HG02610 (cell line): ENCODE measurements around the gene R3HDML.

ENCODE experiments used
- ATAC-seq: cut with Tn5 transposase; IDR thresholded peaks from one replicate; pipeline ENCODE4 v1.9.1; 2021; ENCODE audit warnings: mild to moderate bottlenecking, moderate library complexity; ENCODE audit not compliant: unreplicated experiment

R3HDML gene

DNA sequence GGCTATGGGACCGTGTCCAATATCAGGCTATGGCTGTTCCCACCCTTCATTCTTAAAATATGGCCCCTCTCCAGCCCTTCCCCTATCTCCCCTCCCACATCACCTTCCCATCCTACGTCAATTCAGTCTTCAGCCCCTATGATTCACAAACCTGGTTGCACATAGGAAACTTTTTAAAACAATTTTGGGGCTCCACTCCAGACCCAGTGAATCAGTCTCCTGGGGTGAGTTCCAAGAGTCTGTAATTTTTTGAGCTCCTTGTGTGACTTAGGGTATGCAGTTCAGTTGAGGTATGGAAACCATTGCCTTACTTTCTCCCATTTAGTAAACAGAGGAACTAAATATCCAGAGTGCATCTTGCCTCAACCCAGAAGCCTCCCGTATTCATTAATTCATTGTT is 24.2 kb downstream of the R3HDML start:
- no peak for ATAC-seq

DNA sequence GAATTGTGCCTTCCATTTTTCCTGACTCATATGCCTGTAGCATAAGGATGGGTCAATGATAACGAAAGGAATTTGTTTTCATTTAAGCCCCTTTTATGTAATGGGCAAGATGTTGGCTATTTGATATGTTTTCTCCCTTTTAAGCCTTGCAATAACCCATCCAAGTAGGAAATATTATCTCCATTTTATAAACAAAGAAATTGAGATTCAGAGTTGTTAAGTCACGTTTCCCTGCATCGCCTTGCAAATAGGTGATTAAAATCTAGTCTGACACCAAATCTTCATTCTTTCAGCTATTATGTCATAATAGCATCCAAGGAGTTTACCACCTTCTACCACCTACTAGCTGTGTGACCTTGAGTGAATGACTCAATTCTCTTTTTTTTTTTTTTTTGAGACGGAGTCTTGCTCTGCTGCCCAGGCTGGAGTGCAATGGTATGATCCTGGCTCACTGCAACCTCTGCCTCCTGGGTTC is 25.7 kb downstream of the R3HDML start:
- no peak for ATAC-seq

DNA sequence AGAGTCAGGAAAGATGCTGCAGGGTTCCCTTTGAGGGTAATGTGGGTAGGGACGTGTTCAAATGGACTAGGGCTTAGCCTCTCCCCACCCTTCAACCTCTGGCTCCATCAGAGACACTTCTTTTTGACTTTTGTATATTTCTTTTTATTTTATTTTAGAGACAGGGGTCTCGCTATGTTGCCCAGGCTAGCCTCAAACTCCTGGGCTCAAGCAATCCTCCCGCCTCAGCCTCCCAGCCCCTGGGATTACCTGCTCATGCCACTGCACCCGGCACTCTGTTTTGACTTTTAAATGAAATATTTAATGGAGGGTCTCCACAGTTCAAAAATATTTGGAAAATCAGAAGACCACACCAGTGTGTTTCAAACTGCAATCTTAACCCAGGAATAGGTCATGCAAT is 27.2 kb downstream of the R3HDML start:
- ATAC-seq = no peak

DNA sequence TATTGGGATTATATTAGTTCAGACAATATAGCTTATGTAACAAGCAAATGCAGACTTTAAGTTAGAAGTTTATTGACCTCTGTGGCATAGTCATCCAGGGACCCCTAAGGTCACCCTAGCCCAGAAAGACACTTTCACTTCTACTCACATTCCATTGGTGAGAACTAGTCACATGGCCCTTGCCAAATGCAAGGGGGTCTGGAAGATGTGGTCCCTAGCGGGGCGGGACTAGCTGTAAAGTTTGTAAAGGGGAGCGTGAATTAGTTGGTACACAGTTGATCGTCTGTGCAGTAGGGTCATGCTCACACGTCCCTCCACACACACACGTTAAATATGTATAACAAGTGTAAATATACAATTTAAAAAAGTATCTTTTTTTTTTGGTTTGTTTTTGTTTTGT is 27.9 kb downstream of the R3HDML start:
- no peak for ATAC-seq

DNA sequence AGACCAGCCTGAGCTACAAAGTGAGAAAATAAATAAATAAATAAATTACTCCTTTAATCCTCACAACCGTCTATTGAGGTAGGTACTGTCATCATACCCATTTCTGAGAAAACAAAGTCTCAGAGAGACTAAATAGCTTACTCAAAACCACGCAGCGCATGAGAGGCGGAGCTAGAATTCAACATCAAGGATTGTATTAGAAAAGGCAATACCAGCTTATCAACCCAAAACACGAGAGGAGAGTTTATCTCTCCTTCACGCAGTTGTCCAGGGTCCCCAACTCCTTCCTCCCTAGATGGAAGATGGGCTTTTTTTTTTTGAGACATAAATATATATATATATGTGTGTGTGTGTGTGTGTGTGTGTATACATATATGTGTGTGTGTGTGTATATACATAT is 30.9 kb downstream of the R3HDML start:
- ATAC-seq = no peak

DNA sequence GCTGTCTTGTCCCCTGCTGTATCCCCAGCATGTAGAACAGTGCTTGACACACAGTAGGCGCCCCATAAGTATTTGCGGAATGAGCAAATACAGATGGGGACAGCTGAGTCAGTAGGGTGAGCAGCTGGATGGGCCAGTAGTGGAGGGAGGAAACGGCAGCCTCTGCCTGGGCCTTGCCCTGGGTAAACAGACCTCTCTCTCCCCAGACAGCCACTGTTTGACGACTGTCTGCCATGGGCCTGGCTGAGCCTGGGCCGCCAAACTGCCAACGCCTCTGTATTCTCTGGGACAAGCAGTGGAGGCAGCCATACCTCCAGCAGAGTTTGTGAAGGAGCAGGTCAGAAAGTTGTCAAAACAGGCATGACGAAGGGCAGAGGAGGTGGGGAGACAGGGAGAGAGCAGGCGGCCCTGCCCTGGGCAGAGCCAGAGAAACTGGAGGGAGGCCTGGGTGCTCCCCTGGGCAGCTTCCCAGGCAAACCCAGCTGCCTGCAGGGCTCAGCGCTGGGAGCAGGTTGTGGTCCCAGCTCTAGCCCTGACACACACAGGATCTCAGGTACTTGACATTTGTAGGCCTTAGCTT is 33.9 kb downstream of the R3HDML start:
- no peak for ATAC-seq

DNA sequence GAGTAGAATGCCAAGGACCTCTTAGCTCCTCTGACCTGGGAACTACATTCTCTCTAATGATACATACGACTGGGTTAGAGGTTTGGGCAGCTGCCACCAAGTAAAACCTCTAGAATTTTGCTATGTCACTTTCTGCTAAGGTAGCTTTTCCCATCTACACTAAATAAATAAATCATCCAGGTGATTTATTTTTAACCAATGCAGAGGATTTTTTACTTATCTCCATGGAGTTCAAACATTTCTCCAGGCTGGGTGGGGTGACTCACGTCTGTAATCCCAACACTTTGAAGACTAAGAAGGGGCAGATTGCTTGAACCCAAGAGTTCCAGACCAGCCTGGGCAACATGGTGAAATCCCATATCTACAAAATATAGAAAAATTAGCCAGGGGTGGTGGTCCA is 45.8 kb downstream of the R3HDML start:
- no peak for ATAC-seq

DNA sequence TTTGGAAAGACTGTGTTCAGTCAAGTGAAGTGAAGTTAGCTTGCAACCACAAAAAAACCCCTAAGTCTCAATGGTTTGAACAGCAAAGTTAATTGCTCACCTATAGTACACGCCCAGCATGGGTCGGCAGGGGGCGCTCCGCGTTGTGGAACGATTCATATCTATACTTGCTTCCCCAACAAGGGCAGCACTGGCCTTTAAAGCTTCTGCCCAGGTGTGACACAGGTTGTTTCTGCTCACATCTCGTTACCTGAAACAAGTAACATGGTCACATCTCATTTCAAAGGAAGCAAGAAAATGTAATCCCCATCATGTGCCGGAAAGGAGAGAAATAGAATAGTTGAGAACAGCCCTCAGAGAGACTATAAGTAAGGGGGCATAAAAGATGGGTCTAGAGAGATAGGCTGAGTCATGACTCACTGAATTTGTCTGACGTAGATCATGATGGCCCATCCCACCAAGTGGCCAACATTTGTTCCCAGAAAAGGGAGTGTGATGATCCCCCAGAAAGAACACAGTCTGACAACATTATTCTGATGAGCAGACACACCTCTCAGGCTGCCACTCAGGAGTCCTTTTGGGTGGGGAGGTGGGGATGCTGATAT is 47.7 kb downstream of the R3HDML start:
- ATAC-seq = no peak

DNA sequence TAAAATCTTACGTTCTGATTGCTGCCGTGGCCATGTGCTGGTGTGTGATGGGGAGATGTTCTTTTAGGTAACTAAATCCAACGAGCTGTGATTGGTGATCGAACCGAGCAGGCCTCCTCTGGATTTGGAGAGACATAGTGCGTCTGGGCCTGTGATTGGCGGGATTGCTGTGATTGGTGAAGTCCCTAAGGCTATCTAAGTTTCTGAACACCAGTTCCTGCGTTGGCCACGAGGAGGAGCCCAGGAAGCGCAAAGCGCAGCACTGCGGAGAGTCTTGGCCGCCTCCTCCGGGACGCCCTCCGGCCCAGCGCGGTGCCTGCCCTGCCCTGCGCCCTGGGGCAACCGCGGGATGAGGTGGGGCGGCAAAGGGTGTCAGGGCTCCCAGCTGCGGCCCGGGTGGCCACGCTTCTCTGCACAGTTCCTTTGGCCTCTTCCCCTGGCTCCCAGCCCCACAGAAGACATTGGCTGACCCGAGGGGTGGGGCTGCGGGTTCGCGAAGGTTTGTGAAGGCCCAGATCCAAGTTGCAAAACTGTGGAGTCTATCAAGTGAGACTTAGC is 51.7 kb downstream of the R3HDML start:
- ATAC-seq = no peak

DNA sequence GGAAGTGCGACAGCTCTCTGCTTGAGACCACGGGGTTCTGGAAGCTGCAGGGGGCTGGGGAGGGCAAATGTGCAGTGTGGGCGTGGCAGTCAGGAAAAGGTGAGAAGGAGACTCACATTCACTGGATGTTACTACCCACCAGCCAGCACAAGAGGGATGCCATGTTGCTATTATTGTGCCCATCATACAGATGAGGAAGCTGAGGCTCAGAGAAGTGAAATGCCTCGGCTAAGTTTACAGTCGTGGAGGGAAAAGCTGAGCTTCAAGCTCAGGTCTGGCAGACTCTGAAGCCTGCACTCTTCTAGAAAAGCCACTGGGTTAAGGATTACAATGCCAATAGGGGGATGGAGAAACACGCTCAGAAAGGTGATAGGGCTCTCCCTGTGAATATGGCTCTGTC is 53.0 kb downstream of the R3HDML start:
- ATAC-seq = no peak

DNA sequence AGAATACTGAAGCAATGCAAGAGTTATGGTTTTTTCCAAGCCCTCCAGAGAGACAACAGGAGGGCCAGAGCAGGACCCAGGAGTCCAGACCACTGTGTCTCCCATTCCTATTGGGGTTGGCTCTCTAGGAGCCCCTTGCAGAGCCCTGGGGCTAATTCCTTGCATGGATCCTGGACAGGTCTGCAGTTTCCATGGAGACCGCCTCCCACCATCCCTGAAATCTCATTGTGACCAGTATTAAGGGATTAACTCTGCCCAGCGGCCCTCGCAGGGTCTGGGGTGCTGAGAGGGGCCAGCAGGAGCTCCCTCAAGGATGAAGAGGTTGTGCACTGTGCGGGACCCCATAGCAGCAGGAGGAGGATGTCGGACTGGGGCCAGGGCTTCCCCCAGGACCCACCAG is 53.4 kb downstream of the R3HDML start:
- ATAC-seq = no peak

DNA sequence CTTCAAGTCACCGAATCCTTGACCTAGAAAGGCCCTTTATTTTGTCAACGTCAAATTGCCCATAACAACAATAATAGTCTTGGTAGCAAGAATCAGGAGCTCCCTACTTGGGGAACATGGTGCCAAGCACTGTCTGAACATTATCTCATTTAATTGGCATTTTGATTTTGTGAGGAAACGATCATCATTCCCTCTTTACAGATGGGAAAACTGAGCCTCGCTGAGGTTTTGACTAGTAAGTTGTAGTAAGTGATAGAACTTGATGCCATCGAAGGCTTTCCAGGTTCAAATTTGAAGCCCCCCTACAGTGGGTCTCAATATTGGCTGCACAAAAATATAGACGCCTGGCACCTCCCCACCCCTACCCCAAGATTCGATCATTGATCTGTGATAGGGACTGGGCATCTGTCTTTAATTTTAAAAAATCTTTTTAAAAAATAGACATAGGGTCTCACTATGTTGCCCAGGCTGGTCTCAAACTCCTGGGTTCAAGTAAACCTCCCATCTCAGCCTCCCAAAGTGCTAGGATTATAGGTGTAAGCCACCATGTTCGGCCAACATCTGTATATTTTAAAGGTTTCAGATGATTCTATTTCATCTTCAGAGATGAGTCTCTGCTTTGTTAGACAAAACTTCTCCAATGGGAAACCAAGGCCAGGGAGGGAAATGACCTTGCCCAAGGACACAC is 55.4 kb downstream of the R3HDML start:
- ATAC-seq = no peak

DNA sequence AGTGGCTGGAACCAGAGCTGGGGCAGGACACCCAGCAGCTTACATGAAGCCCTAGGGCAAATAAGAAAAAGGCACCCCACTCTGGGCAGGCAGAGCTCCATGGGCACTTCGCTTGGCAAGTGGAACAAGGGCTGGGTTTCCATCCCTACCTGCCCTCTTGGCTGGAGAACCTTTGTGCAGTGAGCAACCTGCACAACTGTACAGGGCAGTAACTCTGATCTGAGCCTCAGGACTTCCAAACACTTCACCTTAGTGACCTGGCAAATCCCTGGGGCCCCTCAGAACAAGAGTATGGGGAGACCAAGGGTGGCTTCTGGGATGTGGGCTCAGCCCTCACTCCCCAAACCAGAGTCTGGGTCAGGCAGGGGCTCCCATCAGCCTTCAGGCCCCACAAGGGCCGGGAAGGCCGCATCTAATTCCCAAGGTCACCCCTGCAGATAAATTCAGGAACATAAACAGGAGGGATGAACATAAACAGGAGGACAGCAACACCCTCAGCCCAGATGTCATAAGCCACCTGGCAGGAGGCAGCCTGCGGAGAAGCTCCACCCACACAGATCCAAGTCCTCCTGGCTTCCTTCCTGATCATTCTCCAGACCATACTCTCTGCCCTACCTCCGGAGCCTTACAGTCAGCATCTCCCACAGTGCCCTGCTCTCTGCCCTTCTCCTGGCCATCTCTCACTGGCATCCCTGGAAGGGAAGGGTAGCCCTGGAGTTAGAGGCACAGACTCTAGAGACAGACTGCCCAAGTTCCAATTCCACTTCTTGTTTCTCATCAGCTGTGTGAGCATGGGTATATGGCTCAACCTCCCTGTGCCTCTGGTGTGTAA is 56.1 kb downstream of the R3HDML start:
- no peak for ATAC-seq

DNA sequence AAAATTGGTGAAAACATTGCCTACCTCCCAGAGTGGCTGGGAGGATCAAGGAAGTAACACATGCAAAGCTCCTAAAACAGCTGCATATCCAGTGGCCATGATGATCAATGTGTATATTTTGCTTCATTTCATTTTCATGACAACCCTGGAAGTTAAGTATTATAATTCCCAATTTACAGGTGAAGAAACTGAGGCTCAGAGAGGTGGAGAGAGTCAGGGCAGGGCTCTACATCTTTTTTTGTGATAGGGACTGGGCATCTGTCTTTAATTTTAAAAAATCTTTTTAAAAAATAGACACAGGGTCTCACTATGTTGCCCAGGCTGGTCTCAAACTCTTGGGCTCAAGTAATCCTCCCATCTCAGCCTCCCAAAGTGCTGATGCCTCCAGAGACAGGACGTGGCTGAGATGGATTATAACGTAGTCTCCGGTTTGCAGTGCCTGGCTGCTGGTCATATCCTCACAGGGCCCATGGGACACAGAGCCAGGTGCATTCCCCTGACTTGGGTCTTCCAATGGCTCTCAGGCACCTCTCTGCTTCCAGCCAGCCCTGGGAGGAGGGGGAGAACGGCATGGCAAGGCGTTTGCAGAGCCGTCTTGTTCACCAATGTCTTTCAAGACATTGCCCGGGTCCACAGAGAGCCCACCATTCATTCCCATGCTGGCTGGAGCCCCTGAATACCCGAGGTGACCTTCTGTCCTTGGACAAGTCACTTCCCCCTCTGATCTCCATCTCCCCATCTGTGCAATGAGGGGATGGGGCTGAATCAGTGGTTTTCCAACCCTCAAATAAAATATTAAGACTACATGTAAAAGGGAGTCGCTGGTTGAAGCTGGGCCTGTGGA is 57.0 kb downstream of the R3HDML start:
- no peak for ATAC-seq

DNA sequence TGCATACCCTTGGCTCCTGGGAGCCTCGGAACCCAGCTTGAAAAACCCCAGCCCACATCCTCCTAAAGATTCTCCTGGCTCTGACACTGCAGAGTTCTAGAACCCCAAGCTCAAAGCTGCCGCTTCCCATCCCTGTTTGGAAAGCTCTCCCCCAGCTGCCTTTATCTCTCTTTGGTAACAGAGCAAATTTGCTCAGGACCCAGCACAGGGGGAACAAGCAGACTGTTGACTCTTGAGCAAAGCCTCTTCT is 57.5 kb downstream of the R3HDML start:
- ATAC-seq = no peak

DNA sequence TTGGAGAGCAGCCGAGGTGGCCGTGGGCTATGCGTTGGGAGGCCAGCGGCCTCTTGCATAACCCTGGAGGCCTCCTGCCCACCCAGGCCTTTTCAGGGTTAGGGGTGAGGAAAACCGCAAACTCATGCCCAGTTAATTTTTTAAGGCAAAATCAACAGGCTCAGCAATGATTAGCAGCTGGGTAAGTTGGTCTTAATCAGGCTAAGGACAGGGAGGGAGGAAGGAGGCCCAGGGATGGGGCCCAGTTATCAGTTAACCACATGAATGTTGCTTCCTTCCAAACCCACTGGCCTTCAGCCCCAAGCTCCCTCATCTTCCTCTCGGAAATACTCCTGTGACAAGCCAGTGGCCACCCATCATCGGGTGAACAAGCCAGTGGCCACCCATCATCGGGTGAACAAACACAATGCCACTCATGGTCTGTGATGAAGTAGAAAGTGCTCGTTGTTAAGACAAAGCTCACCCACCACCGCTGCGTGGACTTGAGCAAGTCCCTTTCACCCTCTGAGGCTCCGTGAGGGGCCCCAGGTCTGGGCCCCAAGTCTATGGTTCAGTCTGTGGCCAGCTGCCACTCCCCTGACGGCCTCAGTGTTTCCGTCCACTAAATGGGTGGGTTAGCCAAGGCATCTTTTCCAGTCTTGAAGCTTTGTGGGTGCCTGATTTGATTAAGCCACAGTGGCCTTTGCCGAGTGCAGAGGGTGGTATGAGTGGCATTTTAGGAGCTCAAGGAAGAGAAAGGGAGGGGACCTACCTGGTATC is 58.0 kb downstream of the R3HDML start:
- ATAC-seq = no peak

DNA sequence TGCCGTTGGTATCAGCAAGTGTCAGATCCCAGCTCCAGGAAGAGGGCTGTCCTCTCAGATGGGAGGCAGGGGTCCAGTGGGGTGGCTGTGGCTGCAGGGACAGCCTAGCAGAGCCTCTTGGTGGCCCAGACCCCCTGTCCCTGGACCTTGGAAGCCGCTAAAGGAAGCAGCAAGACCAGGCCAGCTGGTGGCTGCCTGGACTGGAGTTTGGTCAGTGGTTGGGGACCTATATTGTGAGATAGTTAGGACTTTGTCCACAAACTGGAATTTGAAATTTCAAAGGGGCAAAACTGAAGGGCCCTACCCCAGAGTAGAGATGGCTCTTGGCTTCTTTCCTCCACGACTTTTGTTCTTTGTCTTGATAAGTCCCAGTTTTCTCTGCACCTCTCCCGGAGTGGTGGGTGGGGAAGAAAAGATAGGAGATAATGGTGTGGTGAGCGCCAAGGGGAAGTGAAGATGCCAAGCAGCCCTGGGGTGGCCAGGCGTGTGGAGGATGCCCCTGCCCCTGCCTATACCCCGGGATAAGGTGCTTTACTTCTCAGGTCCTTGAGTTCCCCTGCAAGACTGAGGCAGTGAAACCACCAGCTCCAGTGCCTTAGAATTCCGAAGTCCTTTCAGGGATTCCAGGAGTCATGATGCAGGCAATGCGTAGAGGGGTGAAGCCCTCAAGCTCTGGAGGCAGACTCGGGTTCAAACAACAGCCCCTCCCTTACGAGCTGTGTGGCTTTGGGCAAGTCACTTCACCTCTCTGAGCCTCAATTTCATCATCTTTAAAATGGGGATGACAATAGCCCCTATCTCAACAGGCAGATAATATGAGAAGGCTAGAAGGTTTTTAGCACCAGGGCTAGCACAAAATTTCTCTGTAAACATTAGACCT is 58.9 kb downstream of the R3HDML start:
- ATAC-seq = no peak

DNA sequence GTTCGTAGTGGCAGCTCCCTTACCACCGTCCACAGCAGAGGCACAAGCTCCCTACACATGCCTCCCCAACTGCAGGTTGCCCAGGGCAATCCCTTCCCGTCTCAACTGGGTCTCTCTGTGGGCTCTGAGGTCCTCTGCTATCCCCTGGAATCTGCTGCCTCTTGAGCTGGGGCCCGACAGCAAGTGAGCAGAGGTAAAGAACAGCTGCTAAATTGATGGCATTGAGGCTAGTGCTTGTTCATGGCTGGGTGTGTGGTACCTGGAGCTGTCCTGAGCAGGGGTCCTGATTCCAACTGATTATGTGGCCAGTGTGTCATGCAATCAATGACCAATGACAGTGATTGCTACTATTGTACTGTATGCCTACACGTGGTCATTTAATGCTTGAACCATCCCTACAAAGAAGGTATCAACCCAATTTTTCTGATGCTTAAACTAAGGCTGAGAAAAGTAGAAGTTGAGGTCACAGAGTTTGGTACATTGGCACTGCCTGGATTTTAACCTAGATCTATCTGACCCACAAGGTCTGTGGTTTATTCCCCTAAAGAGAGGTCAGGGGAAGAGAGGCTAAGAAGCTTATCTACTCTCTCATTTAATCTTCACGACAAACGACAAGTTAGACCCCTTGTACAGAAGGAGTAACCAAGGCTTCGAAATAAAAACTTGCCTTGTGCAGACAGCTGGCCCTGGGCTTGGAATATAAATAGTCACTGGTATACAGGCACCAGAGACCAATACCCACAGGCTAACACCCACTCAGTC is 59.7 kb downstream of the R3HDML start:
- ATAC-seq = no peak
